GM12878 (cell line): ENCODE measurements around the gene ISG20L2. TPM values are rescaled to one million over a fixed set of nuclear protein-coding genes. Genes with fewer than 3 reads are reported as not detected.

Source experiments
- ATAC-seq: fragments of 200-7000 bp; cut with Tn5 transposase; 3 replicates; pipeline ENCODE4 v1.9.1; 2020; ENCODE audit warnings: mild to moderate bottlenecking, moderate library complexity
- BruUV-seq: library from RNA; stranded (reverse); fragments of 400-500 nt; replicated peaks from 2 replicates; lab custom pipeline; 2021; lab: Mats Ljungman, UMichigan
- CTCF ChIA-PET: fragments of 300-600 bp; sonication (Branson Sonifier 250); formaldehyde crosslinking; extraction: SDS; loops from one replicate; lab custom pipeline; 2021; ENCODE audit warnings: inconsistent platforms; lab: Yijun Ruan, JAX
- POLR2A ChIA-PET: fragments of 350-600 bp; formaldehyde crosslinking; extraction: SDS; loops from one replicate; lab custom pipeline; 2021; ENCODE audit warnings: inconsistent platforms; lab: Charles Lee
- RAD21 ChIA-PET: fragments of 300-600 bp; sonication (Branson Sonifier 250); formaldehyde crosslinking; loops from one replicate; lab custom pipeline; 2023; ENCODE audit warnings: antibody characterized with exemption; ENCODE audit not compliant: unreplicated experiment; lab: Charles Lee
- SMC1A ChIA-PET: fragments of 300-600 bp; sonication (Branson Sonifier 250); formaldehyde crosslinking; loops from one replicate; lab custom pipeline; 2023; ENCODE audit not compliant: unreplicated experiment, uncharacterized antibody; lab: Charles Lee
- DNase-seq: peaks from one replicate; pipeline ENCODE4 v3.0.0-alpha.2; 2011; ENCODE audit warnings: low read depth, low spot score
- FAIRE-seq: peaks from 3 replicates; lab custom pipeline; 2011; peaks lifted over from hg19 to GRCh38; lab: Jason Lieb, UNC
- H2AFZ ChIP-seq: 2 replicates; pipeline ENCODE4 v1.6.0; 2011; ENCODE audit warnings: low read depth, low read length, control low read depth; ENCODE audit not compliant: control insufficient read depth
- H3K27ac ChIP-seq: 2 replicates; pipeline ENCODE4 v1.5.1; 2011; ENCODE audit warnings: control low read depth; ENCODE audit not compliant: control insufficient read depth, insufficient read depth
- H3K27me3 ChIP-seq, 2 experiments: replicated peaks in 1 of 2; 2 replicates each; pipeline versions ENCODE4 v1.6.0 to v1.6.1; 2011; ENCODE audit warnings: low read length in 1 of 2; ENCODE audit not compliant: control insufficient read depth in 2 of 2, insufficient read depth in 2 of 2
- H3K36me3 ChIP-seq, 2 experiments: 2 replicates each; pipeline ENCODE4 v1.5.1; 2011; ENCODE audit warnings: low read length in 1 of 2; ENCODE audit not compliant: control insufficient read depth in 2 of 2, insufficient read depth in 2 of 2
- H3K4me1 ChIP-seq: 2 replicates; pipeline ENCODE4 v1.6.1; 2011; ENCODE audit warnings: mild to moderate bottlenecking, low read length, moderate library complexity, mixed read lengths; ENCODE audit not compliant: control insufficient read depth, insufficient read depth
- H3K4me2 ChIP-seq: 2 replicates; pipeline ENCODE4 v1.6.0; 2011; ENCODE audit warnings: control low read depth; ENCODE audit not compliant: control insufficient read depth, insufficient read depth
- H3K4me3 ChIP-seq: fragments of 200-600 bp; sonication (generic); 2 replicates; pipeline ENCODE4 v1.5.1; 2016
- H3K79me2 ChIP-seq: 2 replicates; pipeline ENCODE4 v1.6.0; 2011; ENCODE audit warnings: low read length; ENCODE audit not compliant: control insufficient read depth, insufficient read depth
- H3K9ac ChIP-seq: 2 replicates; pipeline ENCODE4 v1.8.0; 2011; ENCODE audit warnings: low read length, control low read depth, mixed read lengths; ENCODE audit not compliant: control insufficient read depth, insufficient read depth
- H3K9me3 ChIP-seq: replicated peaks from 3 replicates; pipeline ENCODE4 v1.5.1; 2011; ENCODE audit warnings: mild to moderate bottlenecking, low read length; ENCODE audit not compliant: control insufficient read depth, insufficient read depth
- H4K20me1 ChIP-seq: 2 replicates; pipeline ENCODE4 v1.6.0; 2011; ENCODE audit not compliant: control insufficient read depth, insufficient read depth
- STAT3 ChIP-seq: IDR thresholded peaks from 2 replicates; pipeline ENCODE4 v1.6.1; 2011; ENCODE audit warnings: low read depth, low read length, improper control_type of control experiment
- ZNF274 ChIP-seq: IDR thresholded peaks from one replicate; pipeline ENCODE4 v1.8.0; 2011; ENCODE audit not compliant: insufficient read length, insufficient read depth
- WGBS: methylation state at CpG from one replicate; pipeline ENCODE4 v1.1.6; 2016; ENCODE audit warnings: low lambda C conversion rate; ENCODE audit not compliant: insufficient replicate concordance, insufficient coverage; ENCODE audit errors: missing lambda C conversion rate; 5-methylcytosine and 5-hydroxymethylcytosine counted together
- in situ Hi-C: fragments of 300-500 bp; cut with MboI; formaldehyde crosslinking; loops from 9 replicates; pipeline ENCODE4 v1.14.3; 2018; ENCODE audit warnings: mixed read lengths
- intact Hi-C: fragments of 100-400 bp; cut with micrococcal nuclease; formaldehyde crosslinking; loops from one replicate; pipeline ENCODE4 v1.14.2; 2022; ENCODE audit not compliant: unreplicated experiment
- polyA plus RNA-seq, 11 experiments: library from polyadenylated mRNA; depleted of rRNA in 4 of 11; unstranded in 6 of 11; stranded (reverse) in 5 of 11; fragments of >200 nt; fragmentation: Nextera tagmentation in 4 of 11; fragmentation: Illumina TruSeq in 1 of 11; extraction: Ambion mirVana in 4 of 11; extraction: Trizol in 1 of 11; gene quantifications; 1 replicate in 1 of 11; 2 replicates in 10 of 11; pipeline versions ENCODE4 v1.2.1 to v1.2.3, GENCODE V29; 2011 to 2016; ENCODE audit warnings: inconsistent platforms in 2 of 11, missing spikeins in 2 of 11, low read depth in 1 of 11
- total RNA-seq, 4 experiments: library from RNA; depleted of rRNA in 3 of 4; stranded (reverse); fragments of >200 nt in 3 of 4; fragmentation: Illumina TruSeq in 1 of 4; extraction: Trizol in 1 of 4; gene quantifications; 2 replicates each; pipeline versions ENCODE4 v1.2.1 to v1.2.3, GENCODE V29; 2013 to 2021

The ISG20L2 gene
- total and polyA plus RNA-seq, 10 of the 15 experiments (the other 5 are each of a cell fraction or from before 2014, with no cell fraction given) = 16.4 to 111 (median 48.0) TPM

GRCh38 chr1:156682166-156682890 lies 46.2 kb downstream of the ISG20L2 start (continued):
- no peak for TF ChIP-seq STAT3

DNA sequence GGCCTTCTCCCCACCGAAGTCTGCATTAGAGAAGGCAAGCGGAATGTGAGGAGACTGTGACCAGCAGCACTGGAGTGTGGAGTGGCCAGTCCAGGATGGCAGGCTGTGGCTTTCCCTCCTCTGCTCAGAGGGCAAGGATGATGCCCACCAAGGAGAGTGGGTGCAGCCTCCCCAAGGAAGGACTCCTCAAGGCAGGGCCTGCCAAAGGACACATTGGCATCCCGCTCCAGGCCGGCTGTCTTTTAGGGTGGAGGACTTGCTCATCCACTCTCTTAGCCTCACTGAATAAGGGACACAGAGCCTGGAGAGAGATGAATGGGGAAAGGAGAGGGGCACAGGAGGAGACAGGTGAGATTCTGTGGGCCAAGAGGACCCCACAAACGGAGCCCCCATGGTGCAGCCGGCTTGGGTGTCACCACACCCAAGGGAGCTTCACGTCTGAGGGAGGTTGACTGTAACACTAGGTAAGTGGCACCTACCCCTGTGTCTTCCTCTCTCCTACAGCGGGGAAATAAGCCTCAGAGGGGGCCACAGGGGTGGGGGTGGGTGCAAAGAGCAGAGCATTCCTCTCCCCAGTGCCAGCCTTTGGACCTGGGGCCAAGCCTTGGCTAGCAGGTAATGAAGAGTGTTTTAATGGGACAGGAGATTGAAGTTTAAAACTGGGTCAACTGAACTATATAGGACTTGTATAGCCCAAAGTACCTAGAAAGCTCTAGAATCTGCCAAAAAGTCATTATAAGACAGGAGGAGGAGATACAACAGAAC lies 47.2 kb downstream of the ISG20L2 start:
- no TSS peak for BruUV-seq
- Histone ChIP-seq H3K9ac (no peak overlapping the region), H3K4me2 (no peak overlapping the region), H3K27me3 (peaks cover 8 to 16% of the 10 kb centered on the region in 2 experiments), H3K36me3 (no peaks in the 10 kb centered on the region), H3K79me2 (no peaks in the 10 kb centered on the region), H2AFZ (no peak overlapping the region), H3K4me3 (no peak overlapping the region), H3K4me1 (peaks cover 17% of the 10 kb centered on the region), H3K9me3 (no peaks in the 10 kb centered on the region), H4K20me1 (no peaks in the 10 kb centered on the region), H3K27ac (no peak overlapping the region)
- FAIRE-seq = no peak
- in situ Hi-C loops (no loop called here), intact Hi-C loops (no loop called here)
- RAD21 ChIA-PET = interaction anchor here (5.8 kb wide), 1 partner anchor 22 kb away, joined by 58 read pairs; no protein-coding TSS in a partner anchor
- TF ChIP-seq ZNF274 = no peak
- no peak for ATAC-seq
- SMC1A ChIA-PET = interaction anchor here (1.0 to 1.9 kb wide), 3 partner anchors 20 to 54 kb away, joined by 3 to 6 read pairs (median 3); no protein-coding TSS in a partner anchor
- CTCF ChIA-PET = interaction anchor here (1.1 to 12.9 kb wide), 5 partner anchors 10 to 57 kb away, joined by 3 to 433 read pairs (median 8); partner anchors contain the start of genes CRABP2, ISG20L2 and METTL25B
- POLR2A ChIA-PET = interaction anchor here (0.5 to 1.1 kb wide), 2 partner anchors 47 to 80 kb away, joined by 3 read pairs; partner anchors contain the start of genes ISG20L2 and METTL25B
- 45% methylated on average over 8 of the region's 8 CpGs for WGBS
- no peak for DNase-seq
